ENCODE data around the gene SPDYA. TPM values are rescaled to one million over a fixed set of nuclear protein-coding genes. Genes with fewer than 3 reads are reported as not detected.

SPDYA gene
- total RNA-seq, 1 donor from 2014 or later: 1.3 TPM

DNA sequence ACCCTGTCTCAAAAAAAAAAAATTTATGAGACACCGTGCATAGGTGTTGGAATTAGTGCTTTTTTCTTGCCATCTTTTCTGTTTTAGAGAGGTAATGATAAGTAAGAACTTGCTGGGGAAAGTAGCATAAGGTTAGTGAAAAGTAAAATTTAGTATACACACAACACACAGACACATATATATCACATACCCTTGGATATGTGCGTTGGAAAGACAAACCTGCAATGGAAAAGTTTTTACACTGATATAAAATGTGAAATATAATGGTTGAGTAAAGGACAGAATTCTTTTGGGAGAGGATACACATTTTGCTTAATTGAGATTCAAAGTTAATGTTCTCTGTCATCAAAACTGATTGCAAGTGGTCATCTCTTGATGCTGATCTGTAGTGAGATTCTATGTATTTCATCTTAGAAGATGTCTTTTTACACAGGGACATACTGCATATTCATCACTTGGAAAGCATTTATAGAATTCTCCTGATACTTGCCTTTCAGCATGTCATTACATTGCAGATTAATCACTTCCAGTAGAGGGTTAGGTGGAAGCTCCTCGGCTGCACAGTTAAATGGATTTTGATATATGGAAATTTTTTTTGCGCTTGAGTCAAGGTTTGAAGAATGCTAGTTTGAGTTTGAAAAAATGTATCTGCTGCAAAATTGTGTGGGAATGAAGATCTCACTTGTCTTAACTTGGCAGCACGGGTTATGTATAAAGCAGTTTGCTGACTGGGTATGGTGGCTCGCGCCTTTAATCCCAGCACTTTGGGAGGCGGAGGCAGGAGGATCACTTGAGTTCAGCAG is 45.5 kb upstream of the SPDYA start:
- Histone ChIP-seq H3K79me2 (ENCODE audit: insufficient read depth, low read length) (peaks cover 99% of the 10 kb centered on the region), H3K9me3 (ENCODE audit: insufficient read depth, low read depth, low read length) (no peaks in the 10 kb centered on the region), H3K36me3 (ENCODE audit: insufficient read depth, low read length) (peaks cover 3% of the 10 kb centered on the region), H3K27ac (ENCODE audit: low read depth, low read length) (no peak overlapping the region), H3K4me1 (ENCODE audit: insufficient read depth, low read length) (peaks cover 4% of the 10 kb centered on the region), H4K20me1 (ENCODE audit: insufficient read depth, low read length) (peaks cover 99% of the 10 kb centered on the region), H3K27me3 (ENCODE audit: insufficient read depth, low read length) (no peaks in the 10 kb centered on the region), H3K4me3 (ENCODE audit: insufficient read depth, low read depth, low read length) (no peak overlapping the region), H3K4me2 (ENCODE audit: low read length) (peak overlapping the region; percentile 9), H3K9ac (ENCODE audit: low read length) (no peak overlapping the region), H2AFZ (ENCODE audit: low read depth, low read length) (no peak overlapping the region)
- Mint-ChIP-seq H3K36me3 (ENCODE audit: low read depth, unreplicated experiment) (no peaks in the 10 kb centered on the region), H3K27me3 (ENCODE audit: low read depth, unreplicated experiment) (no peaks in the 10 kb centered on the region), H3K4me3 (ENCODE audit: unreplicated experiment) (no peak overlapping the region), H3K9me3 (ENCODE audit: unreplicated experiment) (no peaks in the 10 kb centered on the region), H3K27ac (ENCODE audit: unreplicated experiment) (no peak overlapping the region), H3K4me1 (ENCODE audit: low read depth, unreplicated experiment) (peaks cover 24% of the 10 kb centered on the region)
- DNase-seq (ENCODE audit: low read depth) (peak; percentile 26), FAIRE-seq (no peak)
- no peak for TF ChIP-seq EZH2 (IDR thresholded peaks at IDR 0.05; ENCODE audit: insufficient read depth, low read length)
- TF ChIP-seq, protein P1, sequence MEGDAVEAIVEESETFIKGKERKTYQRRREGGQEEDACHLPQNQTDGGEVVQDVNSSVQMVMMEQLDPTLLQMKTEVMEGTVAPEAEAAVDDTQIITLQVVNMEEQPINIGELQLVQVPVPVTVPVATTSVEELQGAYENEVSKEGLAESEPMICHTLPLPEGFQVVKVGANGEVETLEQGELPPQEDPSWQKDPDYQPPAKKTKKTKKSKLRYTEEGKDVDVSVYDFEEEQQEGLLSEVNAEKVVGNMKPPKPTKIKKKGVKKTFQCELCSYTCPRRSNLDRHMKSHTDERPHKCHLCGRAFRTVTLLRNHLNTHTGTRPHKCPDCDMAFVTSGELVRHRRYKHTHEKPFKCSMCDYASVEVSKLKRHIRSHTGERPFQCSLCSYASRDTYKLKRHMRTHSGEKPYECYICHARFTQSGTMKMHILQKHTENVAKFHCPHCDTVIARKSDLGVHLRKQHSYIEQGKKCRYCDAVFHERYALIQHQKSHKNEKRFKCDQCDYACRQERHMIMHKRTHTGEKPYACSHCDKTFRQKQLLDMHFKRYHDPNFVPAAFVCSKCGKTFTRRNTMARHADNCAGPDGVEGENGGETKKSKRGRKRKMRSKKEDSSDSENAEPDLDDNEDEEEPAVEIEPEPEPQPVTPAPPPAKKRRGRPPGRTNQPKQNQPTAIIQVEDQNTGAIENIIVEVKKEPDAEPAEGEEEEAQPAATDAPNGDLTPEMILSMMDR (IDR thresholded peaks at IDR 0.05; ENCODE audit: insufficient read depth, low read depth, low read length): no peak

DNA sequence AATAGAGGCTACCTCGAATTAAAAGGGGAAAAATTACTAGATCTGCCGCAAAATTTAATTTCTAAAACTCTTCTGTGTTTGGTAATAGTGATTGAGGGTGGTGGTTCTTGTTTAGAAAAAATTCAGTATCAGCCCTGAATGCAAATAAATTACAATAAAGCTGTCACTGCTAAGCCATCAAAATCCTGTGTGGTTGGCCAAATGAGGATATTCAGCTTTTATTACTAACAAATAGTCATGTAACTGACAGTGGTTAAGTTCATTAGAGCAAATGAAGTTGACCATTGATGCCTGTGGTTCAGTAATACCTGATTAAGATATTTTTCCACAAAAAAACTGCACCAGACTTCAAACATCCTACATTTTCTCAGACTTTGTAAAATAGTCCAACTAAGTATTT is 44.6 kb upstream of the SPDYA start:
- Mint-ChIP-seq H3K9me3 (ENCODE audit: unreplicated experiment) (no peaks in the 10 kb centered on the region), H3K27ac (ENCODE audit: unreplicated experiment) (no peak overlapping the region), H3K4me3 (ENCODE audit: unreplicated experiment) (no peak overlapping the region), H3K4me1 (ENCODE audit: low read depth, unreplicated experiment) (peaks cover 24% of the 10 kb centered on the region), H3K36me3 (ENCODE audit: low read depth, unreplicated experiment) (no peaks in the 10 kb centered on the region), H3K27me3 (ENCODE audit: low read depth, unreplicated experiment) (no peaks in the 10 kb centered on the region)
- Histone ChIP-seq H3K27me3 (ENCODE audit: insufficient read depth, low read length) (no peaks in the 10 kb centered on the region), H3K4me3 (ENCODE audit: insufficient read depth, low read depth, low read length) (no peak overlapping the region), H3K9ac (ENCODE audit: low read length) (no peak overlapping the region), H3K36me3 (ENCODE audit: insufficient read depth, low read length) (no peaks in the 10 kb centered on the region), H3K79me2 (ENCODE audit: insufficient read depth, low read length) (peaks cover 99% of the 10 kb centered on the region), H3K27ac (ENCODE audit: low read depth, low read length) (no peak overlapping the region), H3K4me1 (ENCODE audit: insufficient read depth, low read length) (peaks cover 4% of the 10 kb centered on the region), H4K20me1 (ENCODE audit: insufficient read depth, low read length) (peaks cover 99% of the 10 kb centered on the region), H3K4me2 (ENCODE audit: low read length) (no peak overlapping the region), H3K9me3 (ENCODE audit: insufficient read depth, low read depth, low read length) (no peaks in the 10 kb centered on the region), H2AFZ (ENCODE audit: low read depth, low read length) (no peak overlapping the region)
- no peak for FAIRE-seq
- no peak for DNase-seq (ENCODE audit: low read depth)
- TF ChIP-seq, protein P1 (IDR thresholded peaks at IDR 0.05; ENCODE audit: insufficient read depth, low read depth, low read length): no peak

DNA sequence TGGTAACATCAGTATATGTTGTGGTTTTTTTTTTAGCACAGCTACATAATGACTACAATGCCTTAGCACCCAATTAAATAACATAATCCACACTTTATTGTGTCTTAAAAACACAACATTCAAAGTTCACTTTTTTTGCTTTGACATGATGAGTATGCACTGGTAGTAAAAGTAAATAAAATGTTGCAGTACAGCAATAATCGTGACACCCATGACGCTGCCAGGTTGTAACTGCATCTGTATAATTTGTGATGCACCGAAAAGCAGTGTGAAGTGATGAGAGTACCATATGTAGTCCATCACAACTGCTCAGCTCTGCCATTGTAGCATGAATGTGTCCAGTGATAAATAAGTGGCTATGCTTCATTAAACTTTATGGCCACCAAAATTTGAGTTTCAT is 43.3 kb upstream of the SPDYA start:
- H3K27ac ChIP-seq (ENCODE audit: low read depth, low read length): no peak overlapping the region
- Mint-ChIP-seq H3K4me3 (ENCODE audit: unreplicated experiment) (no peak overlapping the region), H3K27me3 (ENCODE audit: low read depth, unreplicated experiment) (no peaks in the 10 kb centered on the region), H3K4me1 (ENCODE audit: low read depth, unreplicated experiment) (peaks cover 21% of the 10 kb centered on the region), H3K27ac (ENCODE audit: unreplicated experiment) (no peak overlapping the region), H3K36me3 (ENCODE audit: low read depth, unreplicated experiment) (no peaks in the 10 kb centered on the region), H3K9me3 (ENCODE audit: unreplicated experiment) (no peaks in the 10 kb centered on the region)
- FAIRE-seq (no peak), DNase-seq (ENCODE audit: low read depth) (no peak)
- no peaks in the 10 kb centered on the region for H3K36me3 ChIP-seq (ENCODE audit: insufficient read depth, low read length)
- peaks cover 4% of the 10 kb centered on the region for H3K4me1 ChIP-seq (ENCODE audit: insufficient read depth, low read length)
- H3K4me2 ChIP-seq (ENCODE audit: low read length): no peak overlapping the region
- no peak overlapping the region for H2AFZ ChIP-seq (ENCODE audit: low read depth, low read length)
- H3K27me3 ChIP-seq (ENCODE audit: insufficient read depth, low read length): no peaks in the 10 kb centered on the region
- TF ChIP-seq, protein P1 (IDR thresholded peaks at IDR 0.05; ENCODE audit: insufficient read depth, low read depth, low read length): no peak
- no peak for TF ChIP-seq EZH2 (IDR thresholded peaks at IDR 0.05; ENCODE audit: insufficient read depth, low read length)
- H4K20me1 ChIP-seq (ENCODE audit: insufficient read depth, low read length): peaks cover 99% of the 10 kb centered on the region
- no peaks in the 10 kb centered on the region for H3K9me3 ChIP-seq (ENCODE audit: insufficient read depth, low read depth, low read length)
- H3K9ac ChIP-seq (ENCODE audit: low read length): no peak overlapping the region
- no peak overlapping the region for H3K4me3 ChIP-seq (ENCODE audit: insufficient read depth, low read depth, low read length)
- peaks cover 99% of the 10 kb centered on the region for H3K79me2 ChIP-seq (ENCODE audit: insufficient read depth, low read length)

Data from astrocyte (in vitro differentiated cells and primary cell).